K562 treated with DMSO at 1 percent for 48 hours (cell line): ENCODE data around the gene TMSB15A. TPM values are rescaled to one million over a fixed set of nuclear protein-coding genes. Genes with fewer than 3 reads are reported as not detected.

Experiments
- total RNA-seq: library from RNA; unstranded; fragments of 300-600 nt; gene quantifications from 2 replicates; pipeline ENCODE4 v1.2.3, GENCODE V29; 2022; ENCODE audit warnings: low replicate concordance; ENCODE audit errors: extremely low read depth

TMSB15A gene
- total RNA-seq = not detected in 2 replicates

GRCh38 chrX:102515975-102516941, at the start of gene TMSB15A:
Gene TMSB15A (minus strand): TSS chrX:102516739.

GRCh38 chrX:102471762-102472220, 44.7 kb downstream of the TMSB15A start, which contains the start of gene TCP11X2:
Gene TCP11X2 (minus strand): TSS chrX:102471812.

Other genes with a start within 250 kb of the TMSB15A start
- not detected in 2 replicates for gene NXF2B, start 76.7 kb downstream of the TMSB15A start, total RNA-seq
- not detected in 2 replicates for gene TCP11X2, start 44.9 kb downstream of the TMSB15A start, total RNA-seq
- gene ARMCX5, start 82.8 kb upstream of the TMSB15A start, total RNA-seq = not detected in 2 replicates
- not detected in 2 replicates for gene GPRASP1, start 134.7 kb upstream of the TMSB15A start, total RNA-seq
- gene GPRASP2, start 195.7 kb upstream of the TMSB15A start, total RNA-seq = not detected in 2 replicates
- not detected in 2 replicates for gene GPRASP3, start 204.0 kb upstream of the TMSB15A start, total RNA-seq